Right lobe of liver (tissue), 6 donors: ENCODE results near the gene PGLYRP3. TPM values are rescaled to one million over a fixed set of nuclear protein-coding genes. Genes with fewer than 3 reads are reported as not detected.

Source experiments
- ATAC-seq, 4 donors: fragments of 200-7000 bp; cut with Tn5 transposase; one replicate each; pipeline ENCODE4 v1.9.1; 2020; ENCODE audit warnings: mild to moderate bottlenecking in 4 of 4, moderate library complexity in 4 of 4
- DNase-seq, 3 donors: peaks; one replicate each; pipeline ENCODE4 v3.0.0-alpha.2; 2020
- H3K27ac ChIP-seq, 3 donors: fragments of 200-600 bp; one replicate each; pipeline ENCODE4 v1.8.0; 2022
- H3K27me3 ChIP-seq, 2 donors: fragments of 200-600 bp; one replicate each; pipeline ENCODE4 v1.8.0; 2022
- H3K36me3 ChIP-seq, 4 donors: fragments of 200-600 bp; sonication (generic) in 1 of 4; one replicate each; pipeline versions ENCODE4 v1.5.1 to v1.8.0; 2017 to 2022; ENCODE audit warnings: control low read depth in 1 of 4
- H3K4me1 ChIP-seq, 4 donors: fragments of 200-600 bp; sonication (generic) in 1 of 4; one replicate each; pipeline versions ENCODE4 v1.5.1 to v1.8.0; 2017 to 2022; ENCODE audit warnings: control low read depth in 1 of 4
- H3K4me3 ChIP-seq, 3 donors: fragments of 200-600 bp; one replicate each; pipeline ENCODE4 v1.8.0; 2022
- H3K9me3 ChIP-seq, 4 donors: fragments of 200-600 bp; sonication (generic) in 1 of 4; one replicate each; pipeline versions ENCODE4 v1.5.1 to v1.8.0; 2017 to 2022; ENCODE audit warnings: control low read depth in 1 of 4
- CTCF ChIP-seq, 4 donors: fragments of 200-600 bp in 3 of 4; fragments of 450-650 bp in 1 of 4; IDR thresholded peaks; one replicate each; pipeline versions ENCODE4 v1.5.1 to v1.8.0; 2016 to 2022; ENCODE audit warnings: antibody characterized with exemption in 4 of 4, mild to moderate bottlenecking in 2 of 4
- POLR2A ChIP-seq: fragments of 450-650 bp; IDR thresholded peaks from one replicate; pipeline ENCODE4 v1.6.1; 2017; ENCODE audit warnings: antibody characterized with exemption, mild to moderate bottlenecking
- WGBS: methylation state at CpG from one replicate; pipeline ENCODE4 v1.1.6; 2018; ENCODE audit warnings: low coverage, low lambda C conversion rate; ENCODE audit not compliant: insufficient coverage; ENCODE audit errors: missing lambda C conversion rate; 5-methylcytosine and 5-hydroxymethylcytosine counted together
- intact Hi-C, 2 donors: fragments of 100-400 bp; cut with DNase I; formaldehyde crosslinking; loops; one replicate each; pipeline versions ENCODE4 v1.11.2 to v1.14.1; 2022
- total RNA-seq, 6 experiments: library from RNA; depleted of rRNA in 2 of 6; stranded (reverse); fragments of >200 nt in 2 of 6; fragmentation: NEBNext Ultra II Directional in 3 of 6; extraction: Animal tissue kit (Norgen Biotek cat#: 25700) in 3 of 6; gene quantifications; one replicate each; pipeline versions ENCODE4 v1.1.0 to v1.2.4, GENCODE V29; 2016 to 2023
- donor health status: DM: no; HTN: yes; CAD: no.
- donor health status: DM: no; HTN: no; CAD: no.
- donor health status: DM: no; HTN: no; CAD: no.
- donor health status: DM: no; HTN: yes; CAD: no.
- donor health status: DM: no; HTN: yes; CAD: no.

PGLYRP3 gene
- total RNA-seq, 6 experiments from 2014 or later: not detected

DNA sequence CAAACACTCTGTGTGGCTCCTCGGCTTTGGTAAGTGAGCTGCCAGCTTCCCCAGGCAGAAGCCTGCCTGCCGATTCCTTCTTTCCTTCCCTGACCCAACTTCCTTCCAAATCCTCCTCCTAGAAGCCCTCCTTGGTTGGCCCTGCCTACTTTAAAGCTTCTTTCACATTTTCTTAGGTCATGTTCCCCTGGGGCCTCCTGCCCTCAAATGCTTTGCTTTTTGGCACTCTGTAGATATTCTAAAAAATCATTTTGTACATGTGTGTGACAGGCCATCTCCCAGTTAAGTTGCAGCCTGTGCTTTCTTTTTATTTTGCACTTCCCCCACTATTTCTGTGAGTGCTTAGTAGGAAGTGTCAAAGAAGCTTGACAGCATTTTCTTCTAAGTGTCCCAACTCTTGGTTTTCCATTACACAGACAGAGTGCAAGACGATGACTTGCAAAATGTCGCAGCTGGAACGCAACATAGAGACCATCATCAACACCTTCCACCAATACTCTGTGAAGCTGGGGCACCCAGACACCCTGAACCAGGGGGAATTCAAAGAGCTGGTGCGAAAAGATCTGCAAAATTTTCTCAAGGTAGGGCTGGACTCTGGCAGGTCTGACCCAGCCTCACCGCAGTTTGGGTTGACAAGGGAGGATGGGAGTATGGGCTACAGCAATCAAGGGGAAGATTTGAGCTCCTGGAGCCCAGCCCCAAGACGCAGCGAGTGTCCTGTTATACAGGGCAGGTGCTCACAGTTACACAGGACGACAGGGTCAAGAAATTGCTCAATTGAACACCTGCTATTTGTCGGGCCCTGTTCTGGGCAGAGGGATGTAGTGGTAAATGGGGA lies 45.3 kb upstream of the PGLYRP3 start, which contains the start of gene S100A9:
Gene S100A9 (plus strand): TSS at position 2 of the 838 bp plus-strand sequence. CDS start 430 bp downstream, at position 432.
- DNase-seq (no peak), ATAC-seq (peak in 1 of 4 donors; percentile 2)
- TF ChIP-seq CTCF (IDR thresholded peaks at IDR 0.05): no peak
- peak; percentile 69 for TF ChIP-seq POLR2A
- H3K4me1 ChIP-seq: peaks cover 0 to 8% (median 2%) of the 10 kb centered on the region in 4 donors
- H3K27ac ChIP-seq: peak within 1 kb of the TSS in 1 of 3 donors; percentile 47
- no peaks in the 10 kb centered on the region for H3K9me3 ChIP-seq
- no peaks in the 10 kb centered on the region for H3K27me3 ChIP-seq
- intact Hi-C loops: loop anchor here in 1 of 2 donors (10.0 kb wide), 1 partner anchor 47 kb away; no protein-coding TSS in a partner anchor
- H3K36me3 ChIP-seq: no peaks in the 10 kb centered on the region
- 52% methylated on average over 9 of the region's 11 CpGs for WGBS
- H3K4me3 ChIP-seq: peak within 1 kb of the TSS in 1 of 3 donors; percentile 16

- Histone ChIP-seq H3K27me3 (no peaks in the 10 kb centered on the region), H3K27ac (peak overlapping the region in 1 of 3 donors; percentile 47), H3K36me3 (no peaks in the 10 kb centered on the region), H3K4me1 (peaks cover 0 to 8% (median 2%) of the 10 kb centered on the region in 4 donors), H3K9me3 (no peaks in the 10 kb centered on the region), H3K4me3 (no peak overlapping the region)
- ATAC-seq (peak; percentile 86 to 91 (median 90)), DNase-seq (peak; percentile 85 to 91 (median 90))
- WGBS: 41% methylated on average over 7 of the region's 10 CpGs
- no peak for TF ChIP-seq POLR2A
- TF ChIP-seq CTCF (IDR thresholded peaks at IDR 0.05): no peak
- intact Hi-C loops: loop anchor here in 1 of 2 donors (10.0 kb wide), 1 partner anchor 48 kb away; no protein-coding TSS in a partner anchor
Measured at GRCh38 chr1:153357076-153357852, 44.5 kb upstream of the PGLYRP3 start.

GRCh38 chr1:153356392-153357075 lies 43.8 kb upstream of the PGLYRP3 start:
- intact Hi-C loops: loop anchor here in 1 of 2 donors (10.0 kb wide), 1 partner anchor 48 kb away; no protein-coding TSS in a partner anchor
- ATAC-seq: no peak
- 79% methylated on average over 5 of the region's 8 CpGs for WGBS
- H3K27ac ChIP-seq: no peak overlapping the region
- no peaks in the 10 kb centered on the region for H3K9me3 ChIP-seq
- H3K27me3 ChIP-seq: no peaks in the 10 kb centered on the region
- peaks cover 0 to 8% (median 2%) of the 10 kb centered on the region in 4 donors for H3K4me1 ChIP-seq
- TF ChIP-seq POLR2A: no peak
- no peak for TF ChIP-seq CTCF (IDR thresholded peaks at IDR 0.05)
- H3K4me3 ChIP-seq: no peak overlapping the region
- peak in 1 of 3 donors; percentile 39 for DNase-seq
- no peaks in the 10 kb centered on the region for H3K36me3 ChIP-seq
